ENCODE data around the gene DEFB129.

DNA sequence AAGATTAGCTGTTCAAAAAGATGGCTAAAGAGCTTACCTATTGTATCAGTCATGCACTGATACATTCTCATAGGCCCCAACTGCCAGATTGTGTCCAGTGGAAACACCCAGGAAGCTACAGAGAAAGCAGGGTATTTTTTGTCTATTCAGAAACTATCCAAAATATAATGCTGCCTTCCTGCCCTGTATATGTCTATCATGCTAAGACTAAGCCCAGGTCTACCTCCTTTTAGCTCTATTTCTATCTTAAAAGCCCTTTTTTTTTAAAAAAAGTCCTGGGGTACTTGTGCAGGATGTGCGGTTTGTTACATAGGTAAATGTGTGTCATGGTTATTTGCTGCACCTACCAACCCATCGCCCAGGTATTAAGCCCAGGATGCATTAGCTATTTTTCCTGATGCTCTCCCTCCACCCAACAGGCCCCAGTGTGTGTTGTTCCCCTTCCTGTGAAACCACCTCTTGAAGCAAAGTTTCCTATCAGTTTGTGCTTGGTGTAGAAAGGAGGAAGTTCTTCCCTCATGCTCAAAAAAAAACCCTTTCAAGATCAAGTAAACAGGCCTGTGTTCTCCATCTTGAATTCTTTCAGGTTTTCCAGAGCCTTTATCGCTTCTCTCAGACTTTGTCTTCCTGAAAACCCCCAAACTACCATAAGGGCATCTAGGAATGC is 514 bp downstream of the DEFB129 start:
- TF ChIP-seq, protein P1, sequence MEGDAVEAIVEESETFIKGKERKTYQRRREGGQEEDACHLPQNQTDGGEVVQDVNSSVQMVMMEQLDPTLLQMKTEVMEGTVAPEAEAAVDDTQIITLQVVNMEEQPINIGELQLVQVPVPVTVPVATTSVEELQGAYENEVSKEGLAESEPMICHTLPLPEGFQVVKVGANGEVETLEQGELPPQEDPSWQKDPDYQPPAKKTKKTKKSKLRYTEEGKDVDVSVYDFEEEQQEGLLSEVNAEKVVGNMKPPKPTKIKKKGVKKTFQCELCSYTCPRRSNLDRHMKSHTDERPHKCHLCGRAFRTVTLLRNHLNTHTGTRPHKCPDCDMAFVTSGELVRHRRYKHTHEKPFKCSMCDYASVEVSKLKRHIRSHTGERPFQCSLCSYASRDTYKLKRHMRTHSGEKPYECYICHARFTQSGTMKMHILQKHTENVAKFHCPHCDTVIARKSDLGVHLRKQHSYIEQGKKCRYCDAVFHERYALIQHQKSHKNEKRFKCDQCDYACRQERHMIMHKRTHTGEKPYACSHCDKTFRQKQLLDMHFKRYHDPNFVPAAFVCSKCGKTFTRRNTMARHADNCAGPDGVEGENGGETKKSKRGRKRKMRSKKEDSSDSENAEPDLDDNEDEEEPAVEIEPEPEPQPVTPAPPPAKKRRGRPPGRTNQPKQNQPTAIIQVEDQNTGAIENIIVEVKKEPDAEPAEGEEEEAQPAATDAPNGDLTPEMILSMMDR (IDR thresholded peaks at IDR 0.05): no peak
- TF ChIP-seq POLR2AphosphoS5 (IDR thresholded peaks at IDR 0.05) (no peak), POLR2A (IDR thresholded peaks at IDR 0.05; ENCODE audit: low read depth) (no peak)
